Measurements from ENCODE around the gene CARHSP1. TPM values are rescaled to one million over a fixed set of nuclear protein-coding genes. Genes with fewer than 3 reads are reported as not detected.
"Not testable (repeated sequence)": the region's sequence is repeated elsewhere in the genome, so short reads cannot be mapped to it uniquely, and the experiment has no call there.

Gene CARHSP1
- total RNA-seq, 2 experiments from 2014 or later = 209 to 217 TPM

GRCh38 chr16:8850279-8850885 is 18.4 kb downstream of the CARHSP1 start:
- DNase-seq = no peak
- no peak for ATAC-seq
- Mint-ChIP-seq H3K9me3 (ENCODE audit: insufficient read depth) (no peaks in the 10 kb centered on the region), H3K36me3 (ENCODE audit: low read depth) (peaks cover 65% of the 10 kb centered on the region), H3K27ac (peak overlapping the region; percentile 86), H3K27me3 (ENCODE audit: low read depth) (no peaks in the 10 kb centered on the region), H3K4me1 (ENCODE audit: low read depth) (peaks cover 45% of the 10 kb centered on the region), H3K4me3 (peak overlapping the region; percentile 34)
- CTCF ChIA-PET = interaction anchor here (1.6 to 2.0 kb wide), 2 partner anchors 23 to 30 kb away, joined by 3 to 9 read pairs; no protein-coding TSS in a partner anchor
- POLR2A ChIA-PET = interaction anchor here (0.6 to 2.8 kb wide), 6 partner anchors 17 to 162 kb away, joined by 3 to 10 read pairs (median 3); partner anchors contain the start of gene CARHSP1

- DNase-seq (no peak), ATAC-seq (no peak)
- Mint-ChIP-seq H3K27ac (peak overlapping the region; percentile 47), H3K4me3 (no peak overlapping the region), H3K9me3 (ENCODE audit: insufficient read depth) (no peaks in the 10 kb centered on the region), H3K27me3 (ENCODE audit: low read depth) (no peaks in the 10 kb centered on the region), H3K36me3 (ENCODE audit: low read depth) (peaks cover 65% of the 10 kb centered on the region), H3K4me1 (ENCODE audit: low read depth) (peaks cover 37% of the 10 kb centered on the region)
- POLR2A ChIA-PET = interaction anchor here (0.6 to 2.8 kb wide), 4 partner anchors 18 to 163 kb away, joined by 3 to 10 read pairs (median 4); partner anchors contain the start of gene CARHSP1
- CTCF ChIA-PET = interaction anchor here (1.3 to 1.6 kb wide), 2 partner anchors 24 to 87 kb away, joined by 3 read pairs; no protein-coding TSS in a partner anchor
These were observed 19.3 kb downstream of the CARHSP1 start for GRCh38 chr16:8849411-8850011.

DNA sequence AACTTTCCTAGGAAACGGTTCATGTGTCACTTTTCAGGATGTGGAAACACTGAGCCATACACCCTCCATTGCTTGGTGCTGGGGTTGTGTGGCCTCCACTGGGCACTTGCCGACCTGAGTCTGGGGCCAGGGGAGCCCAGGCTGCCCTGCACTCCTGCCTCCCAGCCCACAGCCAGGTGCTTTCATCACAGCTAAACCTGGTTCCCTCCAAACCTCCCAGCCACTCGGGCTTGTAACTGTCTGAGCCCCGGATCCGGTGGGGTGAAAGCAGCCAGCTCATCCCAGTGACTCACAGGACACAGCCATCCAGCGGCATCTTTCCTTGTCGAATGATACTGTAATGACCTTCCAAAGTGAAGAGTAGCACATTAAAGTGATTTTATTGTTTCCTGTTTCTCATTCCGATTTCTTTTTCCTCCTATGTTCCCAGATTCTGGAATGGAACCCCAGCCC is 19.8 kb downstream of the CARHSP1 start:
- Mint-ChIP-seq H3K4me1 (ENCODE audit: low read depth) (peaks cover 32% of the 10 kb centered on the region), H3K36me3 (ENCODE audit: low read depth) (peaks cover 63% of the 10 kb centered on the region), H3K9me3 (ENCODE audit: insufficient read depth) (no peaks in the 10 kb centered on the region), H3K27me3 (ENCODE audit: low read depth) (no peaks in the 10 kb centered on the region), H3K4me3 (no peak overlapping the region), H3K27ac (peak overlapping the region; percentile 47)
- ChIA-PET CTCF (interaction anchor here (1.3 kb wide), 1 partner anchor 87 kb away, joined by 3 read pairs; no protein-coding TSS in a partner anchor), POLR2A (interaction anchor here (0.6 to 1.0 kb wide), 2 partner anchors 10 to 20 kb away, joined by 3 to 4 read pairs; partner anchors contain the start of gene CARHSP1)
- DNase-seq (no peak), ATAC-seq (no peak)

- H3K36me3 Mint-ChIP-seq (ENCODE audit: low read depth) = peaks cover 59% of the 10 kb centered on the region
- DNase-seq = no peak
- no peak overlapping the region for H3K27ac Mint-ChIP-seq
- H3K4me3 Mint-ChIP-seq = no peak overlapping the region
- ChIA-PET CTCF (interaction anchor here (1.3 kb wide), 1 partner anchor 88 kb away, joined by 3 read pairs; no protein-coding TSS in a partner anchor), POLR2A (interaction anchor here (0.6 to 1.0 kb wide), 2 partner anchors 10 to 21 kb away, joined by 3 to 4 read pairs; partner anchors contain the start of gene CARHSP1)
- H3K9me3 Mint-ChIP-seq (ENCODE audit: insufficient read depth) = no peaks in the 10 kb centered on the region
- ATAC-seq = no peak
- H3K27me3 Mint-ChIP-seq (ENCODE audit: low read depth) = no peaks in the 10 kb centered on the region
- H3K4me1 Mint-ChIP-seq (ENCODE audit: low read depth) = peaks cover 27% of the 10 kb centered on the region
These were observed 20.4 kb downstream of the CARHSP1 start for GRCh38 chr16:8848231-8848938.

GRCh38 chr16:8847623-8848022 is 21.2 kb downstream of the CARHSP1 start:
- no peak for DNase-seq
- Mint-ChIP-seq H3K27ac (no peak overlapping the region), H3K36me3 (ENCODE audit: low read depth) (peaks cover 53% of the 10 kb centered on the region), H3K9me3 (ENCODE audit: insufficient read depth) (no peaks in the 10 kb centered on the region), H3K4me3 (no peak overlapping the region), H3K27me3 (ENCODE audit: low read depth) (no peaks in the 10 kb centered on the region), H3K4me1 (ENCODE audit: low read depth) (peaks cover 19% of the 10 kb centered on the region)
- CTCF ChIA-PET = no interaction called here
- no peak for ATAC-seq
- POLR2A ChIA-PET = no interaction called here

DNA sequence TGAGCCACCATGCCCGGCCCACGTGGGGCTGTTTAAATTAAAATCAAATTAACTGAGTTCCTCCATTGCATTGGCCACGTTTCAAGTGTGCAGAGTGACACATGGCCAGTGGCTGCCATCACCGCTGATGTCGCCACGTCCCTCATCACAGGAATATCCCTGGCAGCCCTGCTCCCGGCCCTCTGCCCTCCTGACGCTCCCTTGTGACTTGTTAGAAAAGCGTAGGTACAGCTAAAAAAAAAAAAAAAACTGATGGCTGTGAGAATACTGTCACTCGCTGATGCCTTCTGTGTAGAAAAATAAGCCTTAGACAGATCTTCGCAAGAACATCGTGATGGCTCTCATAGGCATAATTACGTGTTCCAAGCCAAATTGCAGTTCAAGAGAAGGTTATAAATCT is 21.7 kb downstream of the CARHSP1 start:
- no peaks in the 10 kb centered on the region for H3K27me3 Mint-ChIP-seq (ENCODE audit: low read depth)
- H3K4me1 Mint-ChIP-seq (ENCODE audit: low read depth) = peaks cover 17% of the 10 kb centered on the region
- no peak for DNase-seq
- no peak overlapping the region for H3K4me3 Mint-ChIP-seq
- ChIA-PET POLR2A (no interaction called here), CTCF (no interaction called here)
- H3K36me3 Mint-ChIP-seq (ENCODE audit: low read depth) = peaks cover 48% of the 10 kb centered on the region
- H3K27ac Mint-ChIP-seq = no peak overlapping the region
- no peak for ATAC-seq
- no peaks in the 10 kb centered on the region for H3K9me3 Mint-ChIP-seq (ENCODE audit: insufficient read depth)

DNA sequence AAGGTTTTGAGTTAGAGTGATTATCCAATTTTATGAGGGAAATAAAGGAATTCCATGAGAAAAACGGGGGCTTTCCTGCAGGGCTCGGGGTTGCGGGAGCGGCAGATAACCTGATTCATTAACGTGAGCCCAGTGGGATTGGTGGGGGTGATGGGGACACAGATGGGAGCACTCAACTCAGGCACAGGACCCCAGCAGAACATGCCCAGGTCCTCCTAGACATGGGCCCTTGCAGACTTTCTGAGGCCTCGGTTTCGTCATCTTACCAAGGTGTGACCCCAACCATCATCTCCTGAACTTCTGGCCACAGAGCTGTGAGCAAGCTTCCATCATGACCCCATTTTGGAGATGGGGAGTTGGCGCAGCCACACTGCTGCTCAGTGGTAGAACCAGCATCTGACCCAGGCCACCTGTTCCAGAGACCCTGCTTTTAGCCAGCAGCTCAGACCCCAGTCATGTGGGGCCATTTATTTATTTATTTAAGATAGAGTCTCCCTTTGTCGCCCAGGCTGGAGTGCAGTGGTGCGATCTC is 22.3 kb downstream of the CARHSP1 start:
- CTCF ChIA-PET = no interaction called here
- POLR2A ChIA-PET = no interaction called here
- H3K36me3 Mint-ChIP-seq (ENCODE audit: low read depth) = peaks cover 43% of the 10 kb centered on the region

DNA sequence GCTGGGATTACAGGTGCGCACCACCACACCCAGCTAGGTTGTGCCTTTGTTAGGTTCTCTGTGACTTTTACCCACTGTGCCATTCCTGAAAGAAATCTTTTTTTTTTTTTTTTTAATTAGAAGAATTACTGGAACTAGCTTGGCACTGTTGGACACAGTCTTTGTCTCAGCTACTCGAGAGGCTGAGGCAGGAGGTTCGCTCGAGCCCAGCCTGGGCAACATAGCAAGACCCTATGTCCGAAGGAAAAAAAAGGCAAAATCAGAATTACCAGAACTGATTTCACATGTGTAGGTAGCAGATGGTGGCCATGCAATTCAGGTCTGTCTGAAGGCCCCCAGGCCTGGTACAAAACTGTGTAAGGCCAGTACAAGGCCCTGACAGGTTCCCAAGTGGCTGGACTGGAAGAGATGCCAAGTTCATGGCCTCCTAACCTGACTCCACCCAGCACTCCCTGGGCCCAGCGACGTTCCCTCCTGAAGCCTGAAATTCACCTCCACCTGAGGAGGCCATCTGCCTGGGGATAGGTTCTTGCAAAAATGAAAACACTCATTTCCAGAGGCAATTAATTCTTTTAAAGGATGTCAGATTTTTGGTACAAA is 23.0 kb downstream of the CARHSP1 start:
- peak overlapping the region; percentile 11 for H3K27ac Mint-ChIP-seq
- no peak overlapping the region for H3K4me3 Mint-ChIP-seq
- DNase-seq = no peak
- no peaks in the 10 kb centered on the region for H3K27me3 Mint-ChIP-seq (ENCODE audit: low read depth)
- ATAC-seq = no peak
- peaks cover 9% of the 10 kb centered on the region for H3K4me1 Mint-ChIP-seq (ENCODE audit: low read depth)
- peaks cover 40% of the 10 kb centered on the region for H3K36me3 Mint-ChIP-seq (ENCODE audit: low read depth)
- ChIA-PET CTCF (no interaction called here), POLR2A (no interaction called here)
- H3K9me3 Mint-ChIP-seq (ENCODE audit: insufficient read depth) = no peaks in the 10 kb centered on the region

More for the DNA sequence above, 22.3 kb downstream of the CARHSP1 start:
- DNase-seq = no peak
- Mint-ChIP-seq H3K27me3 (ENCODE audit: low read depth) (no peaks in the 10 kb centered on the region), H3K4me1 (ENCODE audit: low read depth) (peaks cover 14% of the 10 kb centered on the region), H3K27ac (no peak overlapping the region), H3K4me3 (no peak overlapping the region), H3K9me3 (ENCODE audit: insufficient read depth) (no peaks in the 10 kb centered on the region)
- ATAC-seq = no peak

DNA sequence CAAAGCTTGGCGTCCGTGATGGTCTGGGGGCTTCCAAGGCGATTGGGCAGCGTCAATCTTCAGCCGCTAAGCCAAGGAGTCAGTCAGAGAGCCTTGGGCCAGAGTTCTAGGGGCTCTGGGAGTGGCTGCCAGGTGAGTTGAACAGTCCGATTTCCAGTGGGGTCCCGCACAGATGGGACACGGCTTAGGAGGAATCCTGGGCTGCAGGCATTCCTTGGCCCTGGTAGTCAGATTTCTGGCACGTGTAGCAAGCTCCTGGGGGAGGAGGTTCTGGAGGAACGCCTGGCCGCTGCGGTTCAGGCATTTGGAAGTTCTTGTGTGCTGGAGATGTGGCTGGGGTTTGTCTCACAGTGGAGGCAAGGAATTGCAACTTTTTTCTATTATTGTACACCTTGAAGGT is 25.5 kb downstream of the CARHSP1 start:
- CTCF ChIA-PET; H3K4me1 Mint-ChIP-seq (ENCODE audit: low read depth); ATAC-seq; POLR2A ChIA-PET; H3K9me3 Mint-ChIP-seq (ENCODE audit: insufficient read depth); H3K27ac Mint-ChIP-seq; DNase-seq; H3K27me3 Mint-ChIP-seq (ENCODE audit: low read depth); H3K4me3 Mint-ChIP-seq: not testable (repeated sequence)
- peaks cover 20% of the 10 kb centered on the region for H3K36me3 Mint-ChIP-seq (ENCODE audit: low read depth)

DNA sequence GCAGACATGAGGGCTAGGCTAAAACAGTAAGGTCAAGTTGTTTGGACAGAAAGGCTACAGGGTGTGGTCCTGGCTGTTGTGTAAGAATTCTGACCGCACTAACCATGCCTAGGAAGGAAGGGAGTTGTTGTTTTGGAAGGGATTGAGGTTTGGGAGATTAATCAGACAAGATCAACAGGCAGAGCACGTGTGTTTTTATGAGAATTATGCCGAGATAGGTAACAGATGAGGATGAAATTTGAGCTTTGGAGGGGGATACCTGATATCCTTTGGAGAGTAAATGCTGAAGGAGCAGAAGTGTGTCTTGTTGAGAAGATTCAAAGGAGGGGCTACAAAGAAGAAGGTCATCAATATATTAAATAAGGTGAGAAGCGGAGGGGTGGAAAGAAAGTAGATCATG is 26.8 kb downstream of the CARHSP1 start:
- H3K27me3 Mint-ChIP-seq (ENCODE audit: low read depth); POLR2A ChIA-PET; ATAC-seq; CTCF ChIA-PET; H3K27ac Mint-ChIP-seq; H3K9me3 Mint-ChIP-seq (ENCODE audit: insufficient read depth); H3K4me3 Mint-ChIP-seq; DNase-seq; H3K4me1 Mint-ChIP-seq (ENCODE audit: low read depth): not testable (repeated sequence)
- peaks cover 10% of the 10 kb centered on the region for H3K36me3 Mint-ChIP-seq (ENCODE audit: low read depth)

GRCh38 chr16:8837594-8837993 is 31.2 kb downstream of the CARHSP1 start:
- H3K9me3 Mint-ChIP-seq (ENCODE audit: insufficient read depth); H3K27ac Mint-ChIP-seq; DNase-seq; CTCF ChIA-PET; H3K27me3 Mint-ChIP-seq (ENCODE audit: low read depth); POLR2A ChIA-PET; ATAC-seq; H3K36me3 Mint-ChIP-seq (ENCODE audit: low read depth); H3K4me1 Mint-ChIP-seq (ENCODE audit: low read depth); H3K4me3 Mint-ChIP-seq: not testable (repeated sequence)
